HL-60/S4 treated with retinoic acid at 250 ng/mL for 4 days and 3 days (cell line): ENCODE data around the gene MACROH2A1.

ENCODE experiments used
- in situ Hi-C: fragments of 300-500 bp; cut with MboI; formaldehyde crosslinking; loops from 2 replicates; pipeline ENCODE4 v1.7.0; 2022; ENCODE audit warnings: low sequenced_read_pairs

Gene MACROH2A1

GRCh38 chr5:135357685-135358084 is 41.3 kb downstream of the MACROH2A1 start:
- in situ Hi-C loops: no loop called here

- in situ Hi-C loops: no loop called here
Measured at GRCh38 chr5:135356522-135357318, 42.3 kb downstream of the MACROH2A1 start.

- in situ Hi-C loops: no loop called here
Measured at GRCh38 chr5:135355169-135355568, 43.9 kb downstream of the MACROH2A1 start.

- in situ Hi-C loops: no loop called here
Measured at GRCh38 chr5:135353952-135354721, 44.9 kb downstream of the MACROH2A1 start.

- in situ Hi-C loops: no loop called here
Measured at GRCh38 chr5:135350536-135350935, 48.5 kb downstream of the MACROH2A1 start.

- in situ Hi-C loops: no loop called here
Measured at GRCh38 chr5:135349886-135350285, 49.1 kb downstream of the MACROH2A1 start.

GRCh38 chr5:135349451-135349850 is 49.6 kb downstream of the MACROH2A1 start:
- in situ Hi-C loops: no loop called here

- in situ Hi-C loops: no loop called here
Measured at GRCh38 chr5:135348918-135349317, 50.1 kb downstream of the MACROH2A1 start.

GRCh38 chr5:135347392-135347791 is 51.6 kb downstream of the MACROH2A1 start:
- in situ Hi-C loops: no loop called here

GRCh38 chr5:135345956-135346731 is 52.9 kb downstream of the MACROH2A1 start:
- in situ Hi-C loops: no loop called here

GRCh38 chr5:135344349-135344748 is 54.7 kb downstream of the MACROH2A1 start:
- in situ Hi-C loops: no loop called here

GRCh38 chr5:135343413-135343812 is 55.6 kb downstream of the MACROH2A1 start:
- in situ Hi-C loops: no loop called here

- in situ Hi-C loops: no loop called here
Measured at GRCh38 chr5:135342551-135342875, 56.5 kb downstream of the MACROH2A1 start.

GRCh38 chr5:135341696-135342550 is 57.1 kb downstream of the MACROH2A1 start:
- in situ Hi-C loops: no loop called here

GRCh38 chr5:135341016-135341666 is 57.9 kb downstream of the MACROH2A1 start:
- in situ Hi-C loops: no loop called here

GRCh38 chr5:135340568-135340967 is 58.5 kb downstream of the MACROH2A1 start:
- in situ Hi-C loops: no loop called here

GRCh38 chr5:135339623-135340022 is 59.4 kb downstream of the MACROH2A1 start:
- in situ Hi-C loops: no loop called here

- in situ Hi-C loops: no loop called here
Measured at GRCh38 chr5:135339189-135339588, 59.8 kb downstream of the MACROH2A1 start.

GRCh38 chr5:135337064-135337463 is 62.0 kb downstream of the MACROH2A1 start:
- in situ Hi-C loops: no loop called here
